Panc1 (cell line): ENCODE results near the gene RLBP1. TPM values are rescaled to one million over a fixed set of nuclear protein-coding genes. Genes with fewer than 3 reads are reported as not detected.

Experiments used
- ATAC-seq: fragments of 200-7000 bp; cut with Tn5 transposase; 2 replicates; pipeline ENCODE4 v1.9.1; 2020; ENCODE audit warnings: mild to moderate bottlenecking, moderate library complexity
- BruUV-seq: library from RNA; stranded (reverse); fragments of 400-500 nt; replicated peaks from 2 replicates; lab custom pipeline; 2021; lab: Mats Ljungman, UMichigan
- CTCF ChIA-PET: fragments of 300-600 bp; sonication (Branson Sonifier 250); formaldehyde crosslinking; loops from one replicate; lab custom pipeline; 2022; ENCODE audit warnings: antibody characterized with exemption; lab: Charles Lee
- POLR2A ChIA-PET: fragments of 300-600 bp; sonication (Branson Sonifier 250); formaldehyde crosslinking; loops from one replicate; lab custom pipeline; 2022; ENCODE audit warnings: antibody characterized with exemption; lab: Charles Lee
- DNase-seq: peaks from one replicate; pipeline ENCODE4 v3.0.0-alpha.2; 2010; ENCODE audit warnings: low read depth, low spot score
- H3K27ac ChIP-seq: 2 replicates; pipeline ENCODE4 v1.5.1; 2011; ENCODE audit warnings: mild to moderate bottlenecking, low read length, inconsistent platforms
- H3K27me3 ChIP-seq: fragments of 200-500 bp; sonication (Bioruptor generic); 2 replicates; pipeline ENCODE4 v1.6.0; 2014; ENCODE audit warnings: low read length, inconsistent platforms; ENCODE audit not compliant: control insufficient read depth, insufficient read depth
- H3K36me3 ChIP-seq: fragments of 200-500 bp; sonication (Bioruptor generic); 2 replicates; pipeline ENCODE4 v1.5.1; 2014; ENCODE audit warnings: inconsistent platforms, mild to moderate bottlenecking, low read length, moderate library complexity; ENCODE audit not compliant: control insufficient read depth, insufficient read depth
- H3K4me1 ChIP-seq: 2 replicates; pipeline ENCODE4 v1.5.1; 2011; ENCODE audit warnings: inconsistent platforms, mild to moderate bottlenecking, low read length, moderate library complexity; ENCODE audit not compliant: control insufficient read depth, insufficient read depth
- H3K4me3 ChIP-seq, 2 experiments: 2 replicates each; pipeline ENCODE4 v1.5.1; 2011 to 2012; ENCODE audit warnings: low read depth in 2 of 2, low read length in 2 of 2, mild to moderate bottlenecking in 2 of 2, inconsistent platforms in 1 of 2, moderate library complexity in 1 of 2
- H3K9me3 ChIP-seq: fragments of 200-500 bp; sonication (Bioruptor generic); 2 replicates; pipeline ENCODE4 v1.5.1; 2014; ENCODE audit warnings: low read depth, mild to moderate bottlenecking, inconsistent platforms, low read length, moderate library complexity; ENCODE audit not compliant: control insufficient read depth, insufficient read depth
- CTCF ChIP-seq: fragments of 450-650 bp; IDR thresholded peaks from 2 replicates; pipeline ENCODE4 v1.5.1; 2017; ENCODE audit warnings: mild to moderate bottlenecking
- POLR2AphosphoS5 ChIP-seq: IDR thresholded peaks from 2 replicates; pipeline ENCODE4 v1.6.1; 2012; ENCODE audit warnings: mild to moderate bottlenecking, low read depth, low read length, moderate library complexity
- REST ChIP-seq, 2 experiments: IDR thresholded peaks; 2 replicates each; pipeline ENCODE4 v1.6.1; 2011 to 2012; ENCODE audit warnings: low read depth in 2 of 2, control low read depth in 1 of 2, low read length in 1 of 2, mild to moderate bottlenecking in 1 of 2, moderate library complexity in 1 of 2; ENCODE audit not compliant: insufficient read depth in 1 of 2
- SIN3A ChIP-seq: IDR thresholded peaks from 2 replicates; pipeline ENCODE4 v1.6.1; 2012; ENCODE audit warnings: low read depth, mild to moderate bottlenecking, low read length, moderate library complexity, borderline replicate concordance; ENCODE audit not compliant: insufficient read depth
- TCF7L2 ChIP-seq: IDR thresholded peaks from 2 replicates; pipeline ENCODE4 v1.6.1; 2011; ENCODE audit warnings: mild to moderate bottlenecking, low read depth, low read length, inconsistent platforms
- in situ Hi-C: cut with HindIII; loops from 2 replicates; pipeline ENCODE4 v1.10.0; 2016; ENCODE audit warnings: low sequenced_read_pairs, low pct_unique_long_range_greater_than_20kb
- intact Hi-C: fragments of 100-400 bp; cut with micrococcal nuclease; formaldehyde crosslinking; loops from one replicate; pipeline ENCODE4 v1.10.0; 2022; ENCODE audit not compliant: unreplicated experiment
- total RNA-seq: library from RNA; stranded (reverse); gene quantifications from one replicate; pipeline ENCODE4 v1.2.1, GENCODE V29; 2021; ENCODE audit not compliant: unreplicated experiment

The RLBP1 gene
- total RNA-seq, 1 experiment from 2014 or later, result not detected

- intact Hi-C loops (no loop called here), in situ Hi-C loops (no loop called here)
- no peaks in the 10 kb centered on the region for H3K36me3 ChIP-seq
- H3K4me3 ChIP-seq, result no peak overlapping the region
- no peaks in the 10 kb centered on the region for H3K4me1 ChIP-seq
- H3K9me3 ChIP-seq, result no peaks in the 10 kb centered on the region
- H3K27ac ChIP-seq, result no peak overlapping the region
- ATAC-seq, result no peak
- POLR2A ChIA-PET, result no interaction called here
- CTCF ChIA-PET, result no interaction called here
- TF ChIP-seq POLR2AphosphoS5, result no peak
- TF ChIP-seq REST (IDR thresholded peaks at IDR 0.05; ENCODE audit: insufficient read depth in 1 of 2, low read depth in 2 of 2, low read length in 1 of 2), result no peak
- no peak for TF ChIP-seq SIN3A
- TF ChIP-seq TCF7L2, result no peak
- no peak for TF ChIP-seq CTCF
- DNase-seq, result no peak
- no peaks in the 10 kb centered on the region for H3K27me3 ChIP-seq
- no TSS peak for BruUV-seq
Measured at GRCh38 chr15:89227425-89227824, 6.0 kb upstream of the RLBP1 start.

- intact Hi-C loops (no loop called here), in situ Hi-C loops (no loop called here)
- Histone ChIP-seq H3K4me3 (no peak overlapping the region), H3K36me3 (no peaks in the 10 kb centered on the region), H3K27me3 (no peaks in the 10 kb centered on the region), H3K4me1 (no peaks in the 10 kb centered on the region), H3K27ac (no peak overlapping the region), H3K9me3 (no peaks in the 10 kb centered on the region)
- TF ChIP-seq REST (IDR thresholded peaks at IDR 0.05; ENCODE audit: insufficient read depth in 1 of 2, low read depth in 2 of 2, low read length in 1 of 2) (no peak), CTCF (no peak)
- no TSS peak for BruUV-seq
- CTCF ChIA-PET, result no interaction called here
- POLR2A ChIA-PET, result no interaction called here
- ATAC-seq (no peak), DNase-seq (no peak)
Measured at GRCh38 chr15:89226359-89227221, 5.2 kb upstream of the RLBP1 start.
